AG04449 (cell line): ENCODE measurements around the gene ADAM33.

Experiments used
- CTCF ChIA-PET: fragments of 350-600 bp; formaldehyde crosslinking; extraction: SDS; loops from one replicate; lab custom pipeline; 2021; ENCODE audit warnings: antibody characterized with exemption; lab: Yijun Ruan, JAX
- POLR2A ChIA-PET: fragments of 400-600, 350-600 bp; formaldehyde crosslinking; extraction: SDS; loops from one replicate; lab custom pipeline; 2020; ENCODE audit warnings: antibody characterized with exemption, inconsistent platforms; lab: Yijun Ruan, JAX
- DNase-seq: peaks from one replicate; pipeline ENCODE4 v3.0.0-alpha.2; 2010; ENCODE audit warnings: low read depth, low spot score
- H3K4me3 ChIP-seq: 2 replicates; pipeline ENCODE4 v1.5.1; 2011; ENCODE audit warnings: low read depth, mild to moderate bottlenecking, control low read depth, low read length
- CTCF ChIP-seq: IDR thresholded peaks from one replicate; pipeline ENCODE4 v1.5.1; 2011; ENCODE audit warnings: mild to moderate bottlenecking, moderate library complexity, low read length, control low read depth, inconsistent platforms; ENCODE audit not compliant: insufficient read depth; ENCODE audit errors: missing control alignments

ADAM33 gene

GRCh38 chr20:3694864-3695263 is 13.1 kb upstream of the ADAM33 start:
- CTCF ChIA-PET = interaction anchor here (1.1 to 43.4 kb wide), 5 partner anchors 8 to 74 kb away, joined by 3 to 1151 read pairs (median 4); partner anchors contain the start of genes ADAM33 and SIGLEC1
- no peak for DNase-seq
- no peak overlapping the region for H3K4me3 ChIP-seq
- no peak for TF ChIP-seq CTCF
- POLR2A ChIA-PET = no interaction called here

GRCh38 chr20:3693376-3693775 is 11.6 kb upstream of the ADAM33 start:
- no peak for DNase-seq
- H3K4me3 ChIP-seq = no peak overlapping the region
- no peak for TF ChIP-seq CTCF
- POLR2A ChIA-PET = no interaction called here
- CTCF ChIA-PET = interaction anchor here (0.9 to 43.4 kb wide), 3 partner anchors 14 to 57 kb away, joined by 3 to 1151 read pairs (median 3); partner anchors contain the start of gene SIGLEC1

- DNase-seq = no peak
- POLR2A ChIA-PET = no interaction called here
- no peak overlapping the region for H3K4me3 ChIP-seq
- CTCF ChIA-PET = interaction anchor here (0.9 to 43.4 kb wide), 2 partner anchors 15 to 16 kb away, joined by 3 to 1151 read pairs; partner anchors contain the start of gene SIGLEC1
- no peak for TF ChIP-seq CTCF
Observed at GRCh38 chr20:3692706-3693294, 11.0 kb upstream of the ADAM33 start.

GRCh38 chr20:3691897-3692296 is 10.1 kb upstream of the ADAM33 start:
- DNase-seq = no peak
- CTCF ChIA-PET = interaction anchor here (43.4 kb wide), 1 partner anchor 16 kb away, joined by 1151 read pairs; the partner anchor contains the start of gene SIGLEC1
- TF ChIP-seq CTCF = no peak
- no peak overlapping the region for H3K4me3 ChIP-seq
- POLR2A ChIA-PET = interaction anchor here (0.9 kb wide), 1 partner anchor 23 kb away, joined by 3 read pairs; no protein-coding TSS in a partner anchor

GRCh38 chr20:3691306-3691705 is 9.5 kb upstream of the ADAM33 start:
- H3K4me3 ChIP-seq = no peak overlapping the region
- no peak for TF ChIP-seq CTCF
- ChIA-PET CTCF (interaction anchor here (43.4 kb wide), 1 partner anchor 16 kb away, joined by 1151 read pairs; the partner anchor contains the start of gene SIGLEC1), POLR2A (interaction anchor here (0.9 kb wide), 1 partner anchor 23 kb away, joined by 3 read pairs; no protein-coding TSS in a partner anchor)
- no peak for DNase-seq

GRCh38 chr20:3690413-3690812 is 8.6 kb upstream of the ADAM33 start:
- DNase-seq = no peak
- CTCF ChIA-PET = interaction anchor here (1.2 to 43.4 kb wide), 2 partner anchors 14 to 17 kb away, joined by 3 to 1151 read pairs; partner anchors contain the start of gene SIGLEC1
- H3K4me3 ChIP-seq = no peak overlapping the region
- no peak for TF ChIP-seq CTCF
- POLR2A ChIA-PET = no interaction called here
